Uterus (tissue), 4 donors: ENCODE results near the gene CEP85L. TPM values are rescaled to one million over a fixed set of nuclear protein-coding genes. Genes with fewer than 3 reads are reported as not detected.

Experiments
- DNase-seq, 2 donors: peaks; one replicate each; pipeline ENCODE4 v3.0.0-alpha.2; 2019 to 2020
- H3K27ac ChIP-seq, 2 donors: fragments of 200-600 bp; sonication (generic); 1 replicate in 1 of 2; 2 replicates in 1 of 2; pipeline ENCODE4 v1.5.1; 2016 to 2018
- H3K27me3 ChIP-seq, 2 donors: fragments of 200-600 bp; sonication (generic); one replicate each; pipeline ENCODE4 v1.5.1; 2018 to 2019; ENCODE audit warnings: control low read depth in 1 of 2
- H3K36me3 ChIP-seq, 2 donors: fragments of 200-600 bp; sonication (generic); one replicate each; pipeline ENCODE4 v1.5.1; 2019; ENCODE audit warnings: control low read depth in 1 of 2
- H3K4me1 ChIP-seq, 2 donors: fragments of 200-600 bp; sonication (generic); one replicate each; pipeline ENCODE4 v1.5.1; 2018 to 2019; ENCODE audit warnings: control low read depth in 1 of 2
- H3K4me3 ChIP-seq, 2 donors: fragments of 200-600 bp; sonication (generic); 1 replicate in 1 of 2; 2 replicates in 1 of 2; pipeline ENCODE4 v1.5.1; 2018 to 2019; ENCODE audit warnings: mild to moderate bottlenecking in 1 of 2
- H3K9me3 ChIP-seq, 2 donors: fragments of 200-600 bp; sonication (generic); one replicate each; pipeline ENCODE4 v1.5.1; 2019; ENCODE audit warnings: control low read depth in 1 of 2
- CTCF ChIP-seq, 4 experiments: fragments of 200-600 bp in 2 of 4; fragments of 450-650 bp in 2 of 4; sonication (generic) in 2 of 4; IDR thresholded peaks; one replicate each; pipeline ENCODE4 v1.5.1; 2016 to 2019; ENCODE audit warnings: antibody characterized with exemption in 4 of 4, mild to moderate bottlenecking in 2 of 4, moderate library complexity in 1 of 4
- POLR2A ChIP-seq, 2 donors: fragments of 450-650 bp; IDR thresholded peaks; one replicate each; pipeline ENCODE4 v1.6.1; 2016; ENCODE audit warnings: antibody characterized with exemption in 2 of 2, mild to moderate bottlenecking in 1 of 2, moderate library complexity in 1 of 2
- intact Hi-C: fragments of 100-400 bp; cut with DNase I; formaldehyde crosslinking; loops from one replicate; pipeline ENCODE4 v1.15.1; 2023; ENCODE audit warnings: low total_unique reads
- total RNA-seq, 4 donors: library from RNA; depleted of rRNA in 3 of 4; stranded (reverse); fragments of >200 nt in 3 of 4; gene quantifications; one replicate each; pipeline versions ENCODE4 v1.1.0 to v1.2.4, GENCODE V29; 2014 to 2023
- donor health status: DM: yes; HTN: yes; CAD: no.

Gene CEP85L
- total RNA-seq, 4 donors from 2014 or later, result 32.7 to 968 (median 64.4) TPM

GRCh38 chr6:118661831-118662230 is 10.4 kb upstream of the CEP85L start:
- no peaks in the 10 kb centered on the region for H3K36me3 ChIP-seq
- H3K4me3 ChIP-seq, result no peak overlapping the region
- H3K4me1 ChIP-seq, result no peaks in the 10 kb centered on the region
- no peaks in the 10 kb centered on the region for H3K27me3 ChIP-seq
- H3K27ac ChIP-seq, result no peak overlapping the region
- H3K9me3 ChIP-seq, result no peaks in the 10 kb centered on the region
- intact Hi-C loops, result no loop called here
- no peak for DNase-seq
- TF ChIP-seq POLR2A (IDR thresholded peaks at IDR 0.05) (no peak), CTCF (IDR thresholded peaks at IDR 0.05) (no peak)

- DNase-seq, result peak in 1 of 2 donors; percentile 22
- Histone ChIP-seq H3K27ac (no peak overlapping the region), H3K27me3 (no peaks in the 10 kb centered on the region), H3K4me3 (no peak overlapping the region), H3K36me3 (no peaks in the 10 kb centered on the region), H3K9me3 (no peaks in the 10 kb centered on the region), H3K4me1 (no peaks in the 10 kb centered on the region)
- TF ChIP-seq POLR2A (IDR thresholded peaks at IDR 0.05), result no peak
- no peak for TF ChIP-seq CTCF (IDR thresholded peaks at IDR 0.05)
- intact Hi-C loops, result no loop called here
Observed at GRCh38 chr6:118660218-118660569, 8.8 kb upstream of the CEP85L start.

- DNase-seq, result no peak
- H3K27ac ChIP-seq, result no peak overlapping the region
- H3K27me3 ChIP-seq, result no peaks in the 10 kb centered on the region
- no peaks in the 10 kb centered on the region for H3K36me3 ChIP-seq
- TF ChIP-seq POLR2A (IDR thresholded peaks at IDR 0.05) (no peak), CTCF (IDR thresholded peaks at IDR 0.05) (no peak)
- no peak overlapping the region for H3K4me3 ChIP-seq
- no peaks in the 10 kb centered on the region for H3K9me3 ChIP-seq
- no peaks in the 10 kb centered on the region for H3K4me1 ChIP-seq
- intact Hi-C loops, result no loop called here
Observed at GRCh38 chr6:118659513-118660217, 8.3 kb upstream of the CEP85L start.

GRCh38 chr6:118656847-118657451 is 5.6 kb upstream of the CEP85L start:
- intact Hi-C loops, result no loop called here
- Histone ChIP-seq H3K36me3 (no peaks in the 10 kb centered on the region), H3K27ac (no peak overlapping the region), H3K4me1 (no peaks in the 10 kb centered on the region), H3K4me3 (no peak overlapping the region), H3K27me3 (no peaks in the 10 kb centered on the region), H3K9me3 (no peaks in the 10 kb centered on the region)
- TF ChIP-seq POLR2A (IDR thresholded peaks at IDR 0.05) (no peak), CTCF (IDR thresholded peaks at IDR 0.05) (no peak)
- no peak for DNase-seq

GRCh38 chr6:118652051-118652615 is 742 bp upstream of the CEP85L start:
- peak overlapping the region; percentile 83 to 96 for H3K4me3 ChIP-seq
- DNase-seq, result no peak
- H3K27me3 ChIP-seq, result no peaks in the 10 kb centered on the region
- H3K4me1 ChIP-seq, result no peaks in the 10 kb centered on the region
- TF ChIP-seq POLR2A (IDR thresholded peaks at IDR 0.05) (no peak), CTCF (IDR thresholded peaks at IDR 0.05) (no peak)
- H3K27ac ChIP-seq, result peak overlapping the region; percentile 98 to 99
- intact Hi-C loops, result no loop called here
- no peaks in the 10 kb centered on the region for H3K36me3 ChIP-seq
- H3K9me3 ChIP-seq, result no peaks in the 10 kb centered on the region
